Kidney (tissue), 14 donors: ENCODE data around the gene GLT1D1. TPM values are rescaled to one million over a fixed set of nuclear protein-coding genes. Genes with fewer than 3 reads are reported as not detected.

Source experiments
- DNase-seq, 5 donors: peaks; one replicate each; pipeline ENCODE4 v3.0.0-alpha.2; 2013 to 2020
- FAIRE-seq: peaks from 2 replicates; lab custom pipeline; 2012; peaks lifted over from hg19 to GRCh38; lab: Jason Lieb, UNC
- H3K27ac ChIP-seq, 2 donors: one replicate each; pipeline ENCODE4 v1.7.0; 2013; ENCODE audit warnings: low read depth in 2 of 2, low read length in 2 of 2, inconsistent platforms in 1 of 2
- H3K27me3 ChIP-seq: one replicate; pipeline ENCODE4 v1.7.1; 2013; ENCODE audit warnings: low read length, inconsistent platforms; ENCODE audit not compliant: control insufficient read depth, insufficient read depth
- H3K36me3 ChIP-seq, 3 donors: one replicate each; pipeline versions ENCODE4 v1.7.0 to v1.7.1; 2013; ENCODE audit warnings: low read length in 3 of 3, control low read depth in 1 of 3, inconsistent platforms in 1 of 3; ENCODE audit not compliant: insufficient read depth in 3 of 3, control insufficient read depth in 2 of 3
- H3K4me1 ChIP-seq, 3 donors: one replicate each; pipeline versions ENCODE4 v1.7.0 to v1.7.1; 2013; ENCODE audit warnings: low read length in 3 of 3, inconsistent platforms in 1 of 3, low read depth in 1 of 3; ENCODE audit not compliant: control insufficient read depth in 2 of 3, insufficient read depth in 2 of 3
- H3K4me3 ChIP-seq, 3 donors: one replicate each; pipeline versions ENCODE4 v1.7.0 to v1.8.1; 2013; ENCODE audit warnings: low read length in 3 of 3, control low read depth in 1 of 3, inconsistent platforms in 1 of 3
- H3K9ac ChIP-seq, 3 donors: one replicate each; pipeline versions ENCODE4 v1.7.0 to v1.7.1; 2013; ENCODE audit warnings: low read length in 3 of 3, control low read depth in 1 of 3, inconsistent platforms in 1 of 3
- H3K9me3 ChIP-seq, 3 donors: one replicate each; pipeline versions ENCODE4 v1.7.0 to v1.7.1; 2013; ENCODE audit warnings: low read length in 3 of 3, control low read depth in 1 of 3, inconsistent platforms in 1 of 3; ENCODE audit not compliant: control insufficient read depth in 2 of 3, insufficient read depth in 1 of 3
- intact Hi-C: fragments of 100-400 bp; cut with DNase I; formaldehyde crosslinking; loops from one replicate; pipeline ENCODE4 v1.11.1; 2022
- polyA plus RNA-seq: library from polyadenylated mRNA; stranded (reverse); fragments of 350-450 nt; fragmentation: Illumina TruSeq; extraction: RNeasy Lipid Tissue Mini Kit (QIAGEN cat#74804); gene quantifications from one replicate; pipeline ENCODE4 v1.2.3, GENCODE V29; 2014; ENCODE audit warnings: low read depth, low replicate concordance; ENCODE audit not compliant: insufficient read depth
- total RNA-seq: library from RNA; stranded (reverse); fragmentation: NEBNext Ultra II Directional; extraction: Animal tissue kit (Norgen Biotek cat#: 25700); gene quantifications from one replicate; pipeline ENCODE4 v1.2.1, GENCODE V29; 2021
- TF ChIP-seq, protein P1 (sequence below): IDR thresholded peaks from 3 replicates; pipeline ENCODE4 v1.5.1; 2012; ENCODE audit warnings: mild to moderate bottlenecking, moderate library complexity, borderline replicate concordance; ENCODE audit not compliant: insufficient read depth; ENCODE audit errors: extremely low read depth
- donor health status: control.
- donor health status: control.
- donor health status: control.
- donor health status: control.
- donor health status: control.
- donor health status: DM: yes; HTN: yes; CAD: no.
- donor health status: Normal renal cell carcinoma (clear cell type).

The GLT1D1 gene
- total and polyA plus RNA-seq, 2 donors from 2014 or later: 0.41 to 0.45 TPM

DNA sequence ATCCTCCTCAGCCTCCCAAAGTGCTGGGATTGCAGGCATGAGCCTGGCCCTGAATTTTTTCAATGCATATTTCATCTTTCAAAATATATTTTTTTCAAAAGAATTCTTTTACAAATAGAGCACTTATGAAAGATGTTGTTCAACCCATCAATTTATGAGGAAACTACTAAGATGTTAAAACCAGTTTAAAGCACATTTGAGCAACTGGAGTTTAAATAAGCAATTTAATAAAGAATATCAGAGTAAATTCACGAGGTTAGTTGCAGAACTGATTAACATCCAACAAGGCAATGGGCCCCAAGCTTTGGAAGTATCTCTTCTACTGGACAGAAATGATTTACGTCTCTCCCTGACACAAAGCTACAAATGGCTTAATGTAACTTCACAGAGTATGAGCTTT, 23.3 kb downstream of the GLT1D1 start:
- Histone ChIP-seq H3K36me3 (no peaks in the 10 kb centered on the region), H3K4me1 (no peaks in the 10 kb centered on the region), H3K9ac (no peak overlapping the region), H3K27me3 (no peaks in the 10 kb centered on the region), H3K4me3 (no peak overlapping the region), H3K27ac (no peak overlapping the region), H3K9me3 (peaks cover 0 to 22% (median 5%) of the 10 kb centered on the region in 3 donors)
- intact Hi-C loops: no loop called here
- FAIRE-seq (no peak), DNase-seq (no peak)
- TF ChIP-seq, protein P1, sequence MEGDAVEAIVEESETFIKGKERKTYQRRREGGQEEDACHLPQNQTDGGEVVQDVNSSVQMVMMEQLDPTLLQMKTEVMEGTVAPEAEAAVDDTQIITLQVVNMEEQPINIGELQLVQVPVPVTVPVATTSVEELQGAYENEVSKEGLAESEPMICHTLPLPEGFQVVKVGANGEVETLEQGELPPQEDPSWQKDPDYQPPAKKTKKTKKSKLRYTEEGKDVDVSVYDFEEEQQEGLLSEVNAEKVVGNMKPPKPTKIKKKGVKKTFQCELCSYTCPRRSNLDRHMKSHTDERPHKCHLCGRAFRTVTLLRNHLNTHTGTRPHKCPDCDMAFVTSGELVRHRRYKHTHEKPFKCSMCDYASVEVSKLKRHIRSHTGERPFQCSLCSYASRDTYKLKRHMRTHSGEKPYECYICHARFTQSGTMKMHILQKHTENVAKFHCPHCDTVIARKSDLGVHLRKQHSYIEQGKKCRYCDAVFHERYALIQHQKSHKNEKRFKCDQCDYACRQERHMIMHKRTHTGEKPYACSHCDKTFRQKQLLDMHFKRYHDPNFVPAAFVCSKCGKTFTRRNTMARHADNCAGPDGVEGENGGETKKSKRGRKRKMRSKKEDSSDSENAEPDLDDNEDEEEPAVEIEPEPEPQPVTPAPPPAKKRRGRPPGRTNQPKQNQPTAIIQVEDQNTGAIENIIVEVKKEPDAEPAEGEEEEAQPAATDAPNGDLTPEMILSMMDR: no peak

DNA sequence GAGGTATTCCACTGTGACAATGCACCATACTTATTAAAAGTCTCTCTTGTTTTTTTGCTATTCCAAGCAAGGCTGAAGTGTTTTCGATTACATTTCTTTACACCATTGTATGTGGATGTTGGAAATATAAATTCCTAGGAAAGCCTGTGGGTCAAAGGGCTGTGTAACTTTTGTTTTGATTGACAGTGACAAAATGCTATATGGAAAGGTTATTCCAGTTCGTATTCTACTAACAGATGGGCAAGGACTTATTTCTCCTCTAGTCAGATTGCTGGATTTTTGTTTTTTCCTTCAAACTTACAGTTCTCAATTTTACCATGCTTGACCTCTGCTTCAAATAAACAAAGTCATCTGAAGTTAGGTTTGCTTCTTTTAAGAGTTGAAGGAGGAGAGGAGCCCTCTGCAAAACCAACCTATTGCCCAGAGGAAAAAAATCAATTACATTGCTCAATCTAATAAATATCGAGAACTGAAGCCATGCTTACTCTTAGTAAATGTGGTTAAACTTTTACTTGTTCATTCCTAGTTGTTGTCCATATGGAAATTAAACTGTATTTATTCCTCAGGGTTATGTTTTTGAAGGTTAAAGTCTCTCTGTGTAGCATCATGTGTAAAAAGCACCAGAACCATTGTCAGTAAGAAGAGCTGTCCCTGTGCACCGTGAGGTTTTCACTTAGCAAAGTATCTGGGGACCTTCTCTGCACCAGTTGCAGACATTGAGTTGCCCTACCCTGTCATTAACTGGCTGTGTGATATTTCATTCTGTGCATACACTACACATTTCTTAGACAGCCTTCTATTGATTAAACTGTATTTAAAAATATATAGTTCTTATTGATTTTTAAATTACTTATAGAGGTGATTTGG, 26.9 kb downstream of the GLT1D1 start:
- no peak for FAIRE-seq

DNA sequence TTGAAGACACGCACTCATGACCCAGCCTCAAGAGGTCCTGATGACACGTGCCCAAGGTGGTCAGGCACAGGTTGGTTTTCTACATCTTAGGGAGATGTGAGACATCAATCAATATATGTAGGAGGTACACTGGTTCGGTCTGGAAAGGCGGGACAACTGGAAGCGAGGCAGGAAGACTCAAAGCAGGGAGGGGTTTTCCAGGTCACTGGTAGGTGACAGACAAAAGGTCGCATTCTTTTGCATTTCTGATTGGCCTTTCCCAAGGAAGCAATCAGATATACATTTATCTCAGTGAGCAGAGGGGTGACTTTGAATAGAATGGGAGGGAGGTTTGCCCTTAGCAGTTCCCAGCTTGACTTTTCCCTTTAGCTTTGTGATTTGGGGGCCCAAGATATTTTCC, 38.6 kb downstream of the GLT1D1 start:
- H3K36me3 ChIP-seq: no peaks in the 10 kb centered on the region
- TF ChIP-seq, protein P1: no peak
- no peak overlapping the region for H3K27ac ChIP-seq
- FAIRE-seq (no peak), DNase-seq (no peak)
- no peak overlapping the region for H3K4me3 ChIP-seq
- intact Hi-C loops: no loop called here
- no peaks in the 10 kb centered on the region for H3K27me3 ChIP-seq
- H3K9me3 ChIP-seq: no peaks in the 10 kb centered on the region
- H3K4me1 ChIP-seq: no peaks in the 10 kb centered on the region
- no peak overlapping the region for H3K9ac ChIP-seq

More for the DNA sequence above, 26.9 kb downstream of the GLT1D1 start:
- H3K9me3 ChIP-seq: peaks cover 0 to 22% (median 5%) of the 10 kb centered on the region in 3 donors
- intact Hi-C loops: no loop called here
- H3K27ac ChIP-seq: no peak overlapping the region
- no peaks in the 10 kb centered on the region for H3K36me3 ChIP-seq
- no peak overlapping the region for H3K4me3 ChIP-seq
- TF ChIP-seq, protein P1: no peak
- DNase-seq: no peak
- H3K27me3 ChIP-seq: no peaks in the 10 kb centered on the region
- no peak overlapping the region for H3K9ac ChIP-seq
- no peaks in the 10 kb centered on the region for H3K4me1 ChIP-seq
